DOHH2 (cell line): ENCODE data around the gene SP6.

Source experiments
- H3F3A ChIP-seq: fragments of 200-600 bp; sonication (generic), shearing (Covaris generic); 2 replicates; pipeline ENCODE4 v1.6.0; 2016; ENCODE audit warnings: antibody characterized with exemption, mild to moderate bottlenecking; ENCODE audit not compliant: control insufficient read depth, insufficient read depth
- H3K27ac ChIP-seq: fragments of 200-600 bp; sonication (generic); 2 replicates; pipeline ENCODE4 v1.5.1; 2014; ENCODE audit warnings: low read depth, mild to moderate bottlenecking, low read length, moderate library complexity
- H3K27me3 ChIP-seq: fragments of 200-600 bp; sonication (generic); 2 replicates; pipeline ENCODE4 v1.6.1; 2014; ENCODE audit warnings: mild to moderate bottlenecking, low read length, mixed read lengths; ENCODE audit not compliant: control insufficient read depth
- H3K36me3 ChIP-seq: fragments of 200-600 bp; sonication (generic); 2 replicates; pipeline ENCODE4 v1.6.1; 2014; ENCODE audit warnings: mild to moderate bottlenecking, low read length, moderate library complexity, mixed read lengths; ENCODE audit not compliant: control insufficient read depth
- H3K4me1 ChIP-seq: fragments of 200-600 bp; sonication (generic); 2 replicates; pipeline ENCODE4 v1.6.1; 2014; ENCODE audit warnings: mild to moderate bottlenecking, low read length, mixed read lengths; ENCODE audit not compliant: control insufficient read depth
- H3K4me2 ChIP-seq: fragments of 200-600 bp; sonication (generic); 2 replicates; pipeline ENCODE4 v1.6.0; 2014; ENCODE audit warnings: mild to moderate bottlenecking, low read length, moderate library complexity
- H3K4me3 ChIP-seq: fragments of 200-600 bp; sonication (generic); 2 replicates; pipeline ENCODE4 v1.5.1; 2014; ENCODE audit warnings: mild to moderate bottlenecking, low read length, mixed read lengths
- H3K79me2 ChIP-seq: fragments of 200-600 bp; sonication (generic); 2 replicates; pipeline ENCODE4 v1.6.1; 2014; ENCODE audit warnings: mild to moderate bottlenecking, low read length, mixed read lengths; ENCODE audit not compliant: control insufficient read depth
- H3K9me2 ChIP-seq: fragments of 200-600 bp; sonication (generic); replicated peaks from 2 replicates; pipeline ENCODE4 v1.6.1; 2014; ENCODE audit warnings: mild to moderate bottlenecking, low read length, mixed read lengths; ENCODE audit not compliant: control insufficient read depth
- H3K9me3 ChIP-seq: fragments of 200-600 bp; sonication (generic); 2 replicates; pipeline ENCODE4 v1.6.1; 2014; ENCODE audit warnings: antibody characterized with exemption, low read length, mixed read lengths; ENCODE audit not compliant: control insufficient read depth, insufficient read depth
- H4K20me1 ChIP-seq: fragments of 200-600 bp; sonication (generic); 2 replicates; pipeline ENCODE4 v1.6.0; 2014; ENCODE audit warnings: low read depth, mild to moderate bottlenecking, antibody characterized with exemption, low read length, moderate library complexity; ENCODE audit not compliant: control insufficient read depth, insufficient read depth
- EZH2phosphoT487 ChIP-seq: fragments of 200-600 bp; sonication (generic); IDR thresholded peaks from 2 replicates; pipeline ENCODE4 v1.6.1; 2017; ENCODE audit warnings: borderline replicate concordance, mild to moderate bottlenecking, antibody characterized with exemption, low read length, moderate library complexity, mixed read lengths
- TF ChIP-seq, protein P1 (sequence below): fragments of 200-600 bp; sonication (generic); IDR thresholded peaks from one replicate; pipeline ENCODE4 v1.5.1; 2014; ENCODE audit warnings: antibody characterized with exemption, mild to moderate bottlenecking, low read depth, low read length; ENCODE audit not compliant: poor library complexity, severe bottlenecking

Gene SP6

DNA sequence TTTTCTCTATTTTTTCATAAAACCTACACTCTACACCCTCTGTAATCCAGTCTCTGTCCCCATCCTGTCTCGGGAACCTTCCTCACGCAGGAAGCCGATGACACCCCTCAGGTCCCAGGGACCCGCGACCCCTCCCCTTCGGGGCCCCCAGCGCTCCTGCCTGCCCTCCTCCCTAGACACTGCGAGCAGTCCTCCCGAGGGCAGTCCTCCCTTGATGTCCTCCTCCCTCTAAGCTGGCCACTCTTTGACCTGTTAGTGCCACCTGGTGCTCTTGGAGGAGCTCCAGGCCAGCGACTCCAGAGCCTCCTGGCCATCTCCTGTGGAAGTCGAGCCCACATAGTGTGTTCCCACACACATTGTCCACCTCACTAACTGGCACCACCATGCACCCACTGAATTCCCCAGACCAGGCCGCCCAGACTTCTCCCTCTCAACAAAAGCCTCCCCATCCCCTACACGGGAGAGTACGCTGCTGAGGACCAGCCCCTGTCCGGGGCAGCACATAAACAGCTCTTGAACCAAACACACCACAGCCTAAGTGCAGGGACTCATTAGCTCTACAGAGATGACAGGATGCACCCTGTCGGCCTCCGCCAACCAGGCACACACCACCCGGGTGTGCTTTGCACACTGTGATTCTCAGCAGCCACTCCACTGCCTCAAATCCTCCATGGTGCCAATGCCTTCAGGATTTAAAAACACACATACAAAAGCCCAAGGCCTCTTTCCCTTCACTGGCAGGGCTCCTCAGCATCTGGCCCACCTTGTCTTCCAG lies 38.6 kb downstream of the SP6 start:
- H3K79me2 ChIP-seq, result no peaks in the 10 kb centered on the region
- H3K4me2 ChIP-seq, result no peak overlapping the region
- no peak overlapping the region for H3K4me3 ChIP-seq
- no peaks in the 10 kb centered on the region for H3K4me1 ChIP-seq
- H3K9me3 ChIP-seq, result no peaks in the 10 kb centered on the region
- no peak overlapping the region for H3K27ac ChIP-seq
- no peaks in the 10 kb centered on the region for H3K27me3 ChIP-seq
- TF ChIP-seq EZH2phosphoT487, result no peak
- no peaks in the 10 kb centered on the region for H4K20me1 ChIP-seq
- no peaks in the 10 kb centered on the region for H3F3A ChIP-seq
- peaks cover 19% of the 10 kb centered on the region; the same call in 1 of the 2 replicates for H3K36me3 ChIP-seq
- no peaks in the 10 kb centered on the region for H3K9me2 ChIP-seq

DNA sequence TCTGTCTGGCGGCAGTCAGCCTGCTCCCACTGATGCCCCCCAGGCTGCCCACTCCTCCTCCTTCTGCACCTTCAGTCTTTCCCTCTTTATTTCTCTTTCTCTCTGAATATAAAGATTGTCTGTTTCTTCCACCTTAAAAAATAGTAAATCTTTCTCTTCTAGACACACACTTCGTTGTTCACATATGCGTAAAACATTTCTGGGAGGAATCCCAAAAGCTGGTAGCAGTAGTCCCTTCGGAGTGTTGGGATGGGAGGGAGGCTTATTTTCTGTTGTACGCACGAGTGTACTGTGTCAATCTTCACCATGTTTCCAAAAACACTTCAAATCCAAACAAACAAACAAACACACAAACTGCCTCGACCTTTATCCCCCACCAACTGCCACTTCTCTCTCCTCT lies 39.3 kb downstream of the SP6 start:
- Histone ChIP-seq H3F3A (no peaks in the 10 kb centered on the region), H3K4me1 (no peaks in the 10 kb centered on the region), H3K79me2 (no peaks in the 10 kb centered on the region), H3K36me3 (peaks cover 19% of the 10 kb centered on the region; the same call in 1 of the 2 replicates), H3K27me3 (no peaks in the 10 kb centered on the region), H3K4me3 (no peak overlapping the region), H3K9me3 (no peaks in the 10 kb centered on the region), H3K4me2 (no peak overlapping the region), H3K9me2 (no peaks in the 10 kb centered on the region), H3K27ac (no peak overlapping the region), H4K20me1 (no peaks in the 10 kb centered on the region)
- TF ChIP-seq, protein P1, sequence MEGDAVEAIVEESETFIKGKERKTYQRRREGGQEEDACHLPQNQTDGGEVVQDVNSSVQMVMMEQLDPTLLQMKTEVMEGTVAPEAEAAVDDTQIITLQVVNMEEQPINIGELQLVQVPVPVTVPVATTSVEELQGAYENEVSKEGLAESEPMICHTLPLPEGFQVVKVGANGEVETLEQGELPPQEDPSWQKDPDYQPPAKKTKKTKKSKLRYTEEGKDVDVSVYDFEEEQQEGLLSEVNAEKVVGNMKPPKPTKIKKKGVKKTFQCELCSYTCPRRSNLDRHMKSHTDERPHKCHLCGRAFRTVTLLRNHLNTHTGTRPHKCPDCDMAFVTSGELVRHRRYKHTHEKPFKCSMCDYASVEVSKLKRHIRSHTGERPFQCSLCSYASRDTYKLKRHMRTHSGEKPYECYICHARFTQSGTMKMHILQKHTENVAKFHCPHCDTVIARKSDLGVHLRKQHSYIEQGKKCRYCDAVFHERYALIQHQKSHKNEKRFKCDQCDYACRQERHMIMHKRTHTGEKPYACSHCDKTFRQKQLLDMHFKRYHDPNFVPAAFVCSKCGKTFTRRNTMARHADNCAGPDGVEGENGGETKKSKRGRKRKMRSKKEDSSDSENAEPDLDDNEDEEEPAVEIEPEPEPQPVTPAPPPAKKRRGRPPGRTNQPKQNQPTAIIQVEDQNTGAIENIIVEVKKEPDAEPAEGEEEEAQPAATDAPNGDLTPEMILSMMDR, result no peak
- TF ChIP-seq EZH2phosphoT487, result no peak

DNA sequence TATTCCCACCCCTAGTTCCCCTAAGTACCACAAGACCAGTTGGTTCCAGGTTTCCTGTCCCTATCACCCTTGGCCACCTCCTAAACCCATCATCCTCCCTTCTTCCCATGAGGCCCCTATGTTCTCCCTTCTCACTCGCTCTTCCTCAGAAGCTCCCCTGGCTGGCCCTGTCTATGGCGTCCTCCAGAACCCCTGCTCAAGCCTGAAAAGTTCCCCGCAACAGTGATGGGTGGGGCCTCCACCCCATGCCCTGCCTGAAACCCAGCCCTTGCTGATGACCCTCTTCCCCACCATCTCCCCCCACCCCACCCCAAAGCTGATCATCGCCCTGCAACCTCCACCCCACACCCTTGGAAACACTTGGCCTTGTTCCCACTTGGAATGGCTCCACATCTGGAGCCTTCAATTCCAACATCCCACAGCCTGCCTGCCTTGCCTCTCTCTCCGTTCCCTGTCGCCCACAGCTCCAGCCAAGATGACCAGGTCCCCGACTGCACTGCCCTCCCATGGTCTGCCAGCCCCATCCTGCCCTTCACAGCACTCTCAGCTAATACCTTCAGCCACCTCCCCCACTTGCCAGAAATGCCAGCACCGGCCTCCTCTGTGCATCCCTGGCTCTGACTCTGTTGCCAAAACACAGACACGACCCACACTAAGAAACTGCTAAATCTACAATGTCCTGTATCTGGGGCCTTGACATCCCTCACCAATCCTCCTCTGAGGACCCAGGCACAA lies 39.9 kb downstream of the SP6 start:
- Histone ChIP-seq H3K9me3 (no peaks in the 10 kb centered on the region), H4K20me1 (no peaks in the 10 kb centered on the region), H3K9me2 (no peaks in the 10 kb centered on the region), H3F3A (no peaks in the 10 kb centered on the region), H3K4me3 (no peak overlapping the region), H3K27ac (no peak overlapping the region), H3K79me2 (no peaks in the 10 kb centered on the region), H3K27me3 (no peaks in the 10 kb centered on the region), H3K36me3 (peaks cover 16% of the 10 kb centered on the region; the same call in 1 of the 2 replicates), H3K4me1 (no peaks in the 10 kb centered on the region), H3K4me2 (no peak overlapping the region)
- no peak for TF ChIP-seq EZH2phosphoT487
- TF ChIP-seq, protein P1, result no peak
